GM21381 (cell line): Measurements from ENCODE around the gene ZSWIM6.

Experiments used
- ATAC-seq: cut with Tn5 transposase; IDR thresholded peaks from one replicate; pipeline ENCODE4 v1.9.1; 2021; ENCODE audit warnings: mild to moderate bottlenecking, moderate library complexity; ENCODE audit not compliant: unreplicated experiment

ZSWIM6 gene

GRCh38 chr5:61472172-61472958 is 140.3 kb downstream of the ZSWIM6 start:
- ATAC-seq = no peak

- ATAC-seq = no peak
These were observed 142.7 kb downstream of the ZSWIM6 start for GRCh38 chr5:61474746-61475145.

GRCh38 chr5:61477788-61478187 is 145.7 kb downstream of the ZSWIM6 start:
- no peak for ATAC-seq

GRCh38 chr5:61479850-61480614 is 148.0 kb downstream of the ZSWIM6 start:
- ATAC-seq = no peak

- ATAC-seq = no peak
These were observed 150.9 kb downstream of the ZSWIM6 start for GRCh38 chr5:61482980-61483379.

- no peak for ATAC-seq
These were observed 154.4 kb downstream of the ZSWIM6 start for GRCh38 chr5:61486476-61486875.

GRCh38 chr5:61489574-61489973 is 157.5 kb downstream of the ZSWIM6 start:
- ATAC-seq = no peak

GRCh38 chr5:61491861-61492260 is 159.8 kb downstream of the ZSWIM6 start:
- no peak for ATAC-seq

- no peak for ATAC-seq
These were observed 161.9 kb downstream of the ZSWIM6 start for GRCh38 chr5:61493973-61494372.

GRCh38 chr5:61496446-61496845 is 164.4 kb downstream of the ZSWIM6 start:
- ATAC-seq = no peak

- no peak for ATAC-seq
These were observed 164.8 kb downstream of the ZSWIM6 start for GRCh38 chr5:61496860-61497259.

- ATAC-seq = no peak
These were observed 166.1 kb downstream of the ZSWIM6 start for GRCh38 chr5:61498121-61498520.

GRCh38 chr5:61501971-61502370 is 169.9 kb downstream of the ZSWIM6 start:
- ATAC-seq = no peak

GRCh38 chr5:61504143-61504770 is 172.2 kb downstream of the ZSWIM6 start:
- no peak for ATAC-seq

GRCh38 chr5:61505281-61505680 is 173.2 kb downstream of the ZSWIM6 start:
- no peak for ATAC-seq

- ATAC-seq = no peak
These were observed 175.2 kb downstream of the ZSWIM6 start for GRCh38 chr5:61507232-61507631.

- ATAC-seq = no peak
These were observed 184.9 kb downstream of the ZSWIM6 start for GRCh38 chr5:61516946-61517345.

GRCh38 chr5:61519728-61520277 is 187.7 kb downstream of the ZSWIM6 start:
- ATAC-seq = no peak

GRCh38 chr5:61523073-61523472 is 191.0 kb downstream of the ZSWIM6 start:
- ATAC-seq = no peak

- no peak for ATAC-seq
These were observed 191.9 kb downstream of the ZSWIM6 start for GRCh38 chr5:61523997-61524396.

GRCh38 chr5:61525512-61526206 is 193.6 kb downstream of the ZSWIM6 start:
- ATAC-seq = no peak
